Activated CD4-positive, alpha-beta T cell treated with anti-CD3 and anti-CD28 coated beads, Interleukin-2, amount 50 U/mL, for 48 hours (primary cell): Measurements from ENCODE around the gene TRMT2A.

ENCODE experiments used
- DNase-seq, 2 experiments: peaks; one replicate each; pipeline ENCODE4 v3.0.0-alpha.2; 2020

Gene TRMT2A

GRCh38 chr22:20133930-20134549, 17.0 kb upstream of the TRMT2A start:
- DNase-seq, result no peak

- no peak for DNase-seq
Measured at GRCh38 chr22:20132686-20133246, 15.7 kb upstream of the TRMT2A start.

GRCh38 chr22:20131859-20132685, 15.0 kb upstream of the TRMT2A start:
- no peak for DNase-seq

- peak; percentile 46 for DNase-seq
Measured at GRCh38 chr22:20131597-20131858, 14.5 kb upstream of the TRMT2A start, which contains the start of gene ZDHHC8. Gene ZDHHC8, plus strand, starts transcription at chr22:20131804. Its CDS starts 144 bp downstream, at chr22:20131948.

- peak; percentile 80 to 81 for DNase-seq
Measured at GRCh38 chr22:20130731-20131596, 13.9 kb upstream of the TRMT2A start.

GRCh38 chr22:20130319-20130718, 13.3 kb upstream of the TRMT2A start:
- DNase-seq, result no peak

GRCh38 chr22:20129747-20130014, 12.7 kb upstream of the TRMT2A start:
- DNase-seq, result no peak

GRCh38 chr22:20128902-20129746, 12.1 kb upstream of the TRMT2A start:
- peak; percentile 63 to 68 for DNase-seq

GRCh38 chr22:20128619-20128901, 11.5 kb upstream of the TRMT2A start:
- DNase-seq, result no peak

- DNase-seq, result no peak
Measured at GRCh38 chr22:20127869-20128618, 11.0 kb upstream of the TRMT2A start.

- no peak for DNase-seq
Measured at GRCh38 chr22:20127318-20127868, 10.4 kb upstream of the TRMT2A start.

- no peak for DNase-seq
Measured at GRCh38 chr22:20126284-20127029, 9.4 kb upstream of the TRMT2A start.

GRCh38 chr22:20125201-20126174, 8.5 kb upstream of the TRMT2A start:
- DNase-seq, result no peak

- no peak for DNase-seq
Measured at GRCh38 chr22:20124083-20124787, 7.2 kb upstream of the TRMT2A start.

GRCh38 chr22:20123366-20124082, 6.5 kb upstream of the TRMT2A start:
- no peak for DNase-seq

GRCh38 chr22:20121856-20122415, 4.9 kb upstream of the TRMT2A start:
- DNase-seq, result no peak

- DNase-seq, result no peak
Measured at GRCh38 chr22:20118300-20119020, 1.4 kb upstream of the TRMT2A start.
